AG04450 (cell line): Measurements from ENCODE around the gene KRT9. TPM values are rescaled to one million over a fixed set of nuclear protein-coding genes. Genes with fewer than 3 reads are reported as not detected.

Experiments
- CTCF ChIA-PET: fragments of 300-600, 350-600 bp; formaldehyde crosslinking; extraction: SDS; loops from one replicate; lab custom pipeline; 2022; ENCODE audit warnings: antibody characterized with exemption, inconsistent platforms; lab: Charles Lee
- POLR2A ChIA-PET: fragments of 350-600 bp; formaldehyde crosslinking; extraction: SDS; loops from one replicate; lab custom pipeline; 2021; ENCODE audit warnings: antibody characterized with exemption, inconsistent platforms; lab: Yijun Ruan, JAX
- DNase-seq: peaks from one replicate; pipeline ENCODE4 v3.0.0-alpha.2; 2011; ENCODE audit warnings: low read depth, low spot score
- H3K27ac ChIP-seq: one replicate; pipeline ENCODE4 v1.5.1; 2012; ENCODE audit warnings: low read depth, low read length, control low read depth
- H3K27me3 ChIP-seq: one replicate; pipeline ENCODE4 v1.6.0; 2012; ENCODE audit warnings: low read length; ENCODE audit not compliant: control insufficient read depth, insufficient read depth
- H3K4me3 ChIP-seq: 2 replicates; pipeline ENCODE4 v1.5.1; 2011; ENCODE audit warnings: mild to moderate bottlenecking, low read depth, low read length, control low read depth
- H3K9me3 ChIP-seq: 2 replicates; pipeline ENCODE4 v1.5.1; 2012; ENCODE audit warnings: low read length; ENCODE audit not compliant: control insufficient read depth, insufficient read depth
- polyA plus RNA-seq: library from polyadenylated mRNA; depleted of rRNA; stranded (reverse); fragments of >200 nt; gene quantifications from 2 replicates; pipeline ENCODE4 v1.2.3, GENCODE V29; 2011
- TF ChIP-seq, protein P1 (sequence below): IDR thresholded peaks from 2 replicates; pipeline ENCODE4 v1.5.1; 2011; ENCODE audit warnings: low read depth, low read length, control low read depth, inconsistent platforms

Gene KRT9
- polyA plus RNA-seq, 1 experiment, result not detected

- Histone ChIP-seq H3K27me3 (peaks cover 42% of the 10 kb centered on the region), H3K4me3 (no peak overlapping the region), H3K9me3 (no peaks in the 10 kb centered on the region), H3K27ac (no peak overlapping the region)
- DNase-seq, result no peak
- ChIA-PET CTCF (interaction anchor here (1.0 to 2.2 kb wide), 3 partner anchors 44 to 74 kb away, joined by 3 to 7 read pairs (median 6); no protein-coding TSS in a partner anchor), POLR2A (no interaction called here)
- TF ChIP-seq, protein P1, sequence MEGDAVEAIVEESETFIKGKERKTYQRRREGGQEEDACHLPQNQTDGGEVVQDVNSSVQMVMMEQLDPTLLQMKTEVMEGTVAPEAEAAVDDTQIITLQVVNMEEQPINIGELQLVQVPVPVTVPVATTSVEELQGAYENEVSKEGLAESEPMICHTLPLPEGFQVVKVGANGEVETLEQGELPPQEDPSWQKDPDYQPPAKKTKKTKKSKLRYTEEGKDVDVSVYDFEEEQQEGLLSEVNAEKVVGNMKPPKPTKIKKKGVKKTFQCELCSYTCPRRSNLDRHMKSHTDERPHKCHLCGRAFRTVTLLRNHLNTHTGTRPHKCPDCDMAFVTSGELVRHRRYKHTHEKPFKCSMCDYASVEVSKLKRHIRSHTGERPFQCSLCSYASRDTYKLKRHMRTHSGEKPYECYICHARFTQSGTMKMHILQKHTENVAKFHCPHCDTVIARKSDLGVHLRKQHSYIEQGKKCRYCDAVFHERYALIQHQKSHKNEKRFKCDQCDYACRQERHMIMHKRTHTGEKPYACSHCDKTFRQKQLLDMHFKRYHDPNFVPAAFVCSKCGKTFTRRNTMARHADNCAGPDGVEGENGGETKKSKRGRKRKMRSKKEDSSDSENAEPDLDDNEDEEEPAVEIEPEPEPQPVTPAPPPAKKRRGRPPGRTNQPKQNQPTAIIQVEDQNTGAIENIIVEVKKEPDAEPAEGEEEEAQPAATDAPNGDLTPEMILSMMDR, result no peak
Measured at GRCh38 chr17:41592601-41593305, 20.9 kb upstream of the KRT9 start.

GRCh38 chr17:41589301-41589700 is 17.4 kb upstream of the KRT9 start:
- peaks cover 30% of the 10 kb centered on the region for H3K27me3 ChIP-seq
- no peak overlapping the region for H3K4me3 ChIP-seq
- no peak overlapping the region for H3K27ac ChIP-seq
- no peaks in the 10 kb centered on the region for H3K9me3 ChIP-seq
- ChIA-PET CTCF (interaction anchor here (0.6 kb wide), 1 partner anchor 78 kb away, joined by 6 read pairs; no protein-coding TSS in a partner anchor), POLR2A (no interaction called here)
- TF ChIP-seq, protein P1, result no peak
- DNase-seq, result no peak

DNA sequence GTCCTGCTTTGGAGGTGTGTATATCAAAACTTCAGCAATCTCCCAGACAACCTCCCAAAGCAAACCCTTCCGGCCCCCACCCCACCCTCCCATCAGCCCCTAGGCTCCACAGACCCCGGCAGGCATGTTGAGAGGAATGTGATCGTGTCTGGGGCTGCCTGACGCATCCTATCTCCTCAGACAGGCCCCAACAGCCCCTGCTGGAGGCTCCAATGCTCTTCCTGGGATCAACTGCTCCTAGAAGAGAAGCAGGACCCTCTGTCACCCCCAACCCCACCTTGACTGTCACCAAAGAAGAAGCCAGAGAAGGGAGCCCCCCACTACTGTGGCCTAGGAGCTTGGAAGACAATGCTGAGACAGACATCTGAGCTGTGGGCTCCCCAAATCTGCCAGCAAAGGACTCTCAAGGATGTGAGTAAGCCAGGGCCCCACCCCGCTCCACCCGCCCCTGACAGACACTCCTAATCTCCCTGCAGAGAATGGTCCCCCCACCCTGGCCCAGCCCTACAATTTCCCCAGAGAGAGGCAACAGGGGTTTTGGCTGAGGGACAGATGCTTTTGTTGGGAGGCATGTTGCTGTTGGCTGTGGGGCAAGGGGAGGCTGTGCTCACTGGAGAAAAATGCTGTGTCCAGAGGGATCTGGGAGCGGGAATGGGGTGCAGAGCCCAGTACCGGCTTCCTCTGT is 16.4 kb upstream of the KRT9 start:
- TF ChIP-seq, protein P1, result no peak
- ChIA-PET POLR2A (no interaction called here), CTCF (interaction anchor here (0.6 kb wide), 1 partner anchor 79 kb away, joined by 6 read pairs; no protein-coding TSS in a partner anchor)
- H3K27ac ChIP-seq, result no peak overlapping the region
- no peak for DNase-seq
- no peaks in the 10 kb centered on the region for H3K9me3 ChIP-seq
- H3K27me3 ChIP-seq, result peaks cover 20% of the 10 kb centered on the region
- no peak overlapping the region for H3K4me3 ChIP-seq

DNA sequence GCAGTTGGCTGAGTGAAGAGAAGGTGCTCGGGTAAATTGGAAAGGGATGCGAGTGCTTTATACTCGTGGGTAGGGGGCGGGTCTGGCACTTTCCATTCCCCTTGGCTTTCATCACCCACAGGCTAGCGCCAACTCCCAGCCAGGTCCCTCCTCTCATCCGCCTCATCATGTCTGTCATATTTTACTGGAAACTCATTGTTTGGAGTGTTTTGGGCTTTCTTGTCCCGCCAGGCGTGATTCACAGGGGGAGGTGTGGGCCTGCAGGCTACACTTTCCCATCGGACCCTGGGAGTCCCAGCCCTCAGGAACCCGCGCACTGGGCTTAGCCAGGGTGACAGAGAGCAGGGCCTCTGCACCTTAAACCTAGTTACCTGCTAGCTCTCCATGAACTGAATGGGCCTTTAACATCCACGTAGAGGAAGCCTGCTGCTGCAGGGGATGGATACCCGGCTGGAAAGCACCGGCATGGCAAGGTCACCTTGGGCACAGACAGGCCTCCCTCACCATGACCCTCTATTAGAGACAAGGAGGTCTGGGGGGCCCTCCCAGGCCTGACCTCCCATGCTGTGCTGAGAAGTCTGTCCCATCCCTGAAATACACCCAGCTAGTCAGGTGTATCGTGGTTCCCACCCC is 15.1 kb upstream of the KRT9 start, which contains the start of gene KRT14:
TSS of gene KRT14 (minus strand) at position 33 of the 633 bp plus-strand sequence. CDS start 61 bp downstream, outside the sequence.
- DNase-seq, result no peak
- H3K4me3 ChIP-seq, result no peak within 1 kb of the TSS
- ChIA-PET CTCF (no interaction called here), POLR2A (no interaction called here)
- TF ChIP-seq, protein P1, result no peak
- H3K27ac ChIP-seq, result no peak within 1 kb of the TSS
- H3K27me3 ChIP-seq, result peaks cover 12% of the 10 kb centered on the region
- H3K9me3 ChIP-seq, result no peaks in the 10 kb centered on the region
